Measurements from ENCODE around the gene PRAMEF12. TPM values are rescaled to one million over a fixed set of nuclear protein-coding genes. Genes with fewer than 3 reads are reported as not detected.

Gene PRAMEF12
- polyA plus RNA-seq, 4 donors: not detected

Other genes with a start within 250 kb of the PRAMEF12 start
- 100 to 1,000 TPM in 1 of 4 donors, 10 to 100 TPM in 3; 74.3 to 101 (median 86.1) TPM for gene DHRS3, start 155.5 kb upstream of the PRAMEF12 start, polyA plus RNA-seq (ENCODE audit: insufficient read length in 4 of 4)
- 1 to 10 TPM in 3 of 4 donors, under 1 TPM in 1; 0.97 to 2.4 (median 2.1) TPM for gene AADACL4, start 129.7 kb upstream of the PRAMEF12 start, polyA plus RNA-seq (ENCODE audit: insufficient read length in 4 of 4)
- not detected for gene AADACL3, start 57.6 kb upstream of the PRAMEF12 start, polyA plus RNA-seq (ENCODE audit: insufficient read length in 4 of 4)
- 1 to 10 TPM in 1 of 4 donors, under 1 TPM in 3; 0.68 to 1.1 (median 0.79) TPM for gene CFAP107, start 27.5 kb upstream of the PRAMEF12 start, polyA plus RNA-seq (ENCODE audit: insufficient read length in 4 of 4)
- not detected for gene PRAMEF1, start 17.7 kb downstream of the PRAMEF12 start, polyA plus RNA-seq (ENCODE audit: insufficient read length in 4 of 4)
- gene PRAMEF11, start 57.7 kb downstream of the PRAMEF12 start, polyA plus RNA-seq (ENCODE audit: insufficient read length in 4 of 4): not detected
- under 1 TPM in 3 of 4 donors, not detected in 1; 0.25 to 0.82 (median 0.44) TPM for gene HNRNPCL1, start 75.0 kb downstream of the PRAMEF12 start, polyA plus RNA-seq (ENCODE audit: insufficient read length in 4 of 4)
- gene PRAMEF2, start 83.3 kb downstream of the PRAMEF12 start, polyA plus RNA-seq (ENCODE audit: insufficient read length in 4 of 4): not detected
- not detected for gene PRAMEF4, start 112.5 kb downstream of the PRAMEF12 start, polyA plus RNA-seq (ENCODE audit: insufficient read length in 4 of 4)
- gene PRAMEF10, start 124.5 kb downstream of the PRAMEF12 start, polyA plus RNA-seq (ENCODE audit: insufficient read length in 4 of 4): not detected
- not detected for gene PRAMEF7, start 142.9 kb downstream of the PRAMEF12 start, polyA plus RNA-seq (ENCODE audit: insufficient read length in 4 of 4)
- gene PRAMEF6, start 173.8 kb downstream of the PRAMEF12 start, polyA plus RNA-seq (ENCODE audit: insufficient read length in 4 of 4): not detected